HCT116 (cell line): Measurements from ENCODE around the gene AMY2A. TPM values are rescaled to one million over a fixed set of nuclear protein-coding genes. Genes with fewer than 3 reads are reported as not detected.
"Not testable (repeated sequence)": the region's sequence is repeated elsewhere in the genome, so short reads cannot be mapped to it uniquely, and the experiment has no call there.

ENCODE experiments used
- ATAC-seq: fragments of 200-7000 bp; cut with Tn5 transposase; 2 replicates; pipeline ENCODE4 v1.9.1; 2020; ENCODE audit warnings: mild to moderate bottlenecking, moderate library complexity
- Bru-seq: library from RNA; stranded (reverse); fragments of 400-500 nt; gene quantifications from one replicate; lab custom pipeline; 2021; lab: Mats Ljungman, UMichigan
- BruChase-seq, 2 experiments: library from RNA; stranded (reverse); fragments of 400-500 nt; gene quantifications; one replicate each; lab custom pipeline; 2021; lab: Mats Ljungman, UMichigan
- BruUV-seq: library from RNA; stranded (reverse); fragments of 400-500 nt; replicated peaks from 2 replicates; lab custom pipeline; 2021; lab: Mats Ljungman, UMichigan
- CTCF ChIA-PET: fragments of 300-600 bp; sonication (Branson Sonifier 250); formaldehyde crosslinking; loops from one replicate; lab custom pipeline; 2021; ENCODE audit warnings: antibody characterized with exemption; lab: Charles Lee
- POLR2A ChIA-PET: fragments of 300-600, 350-600 bp; sonication (Branson Sonifier 250); formaldehyde crosslinking; loops from one replicate; lab custom pipeline; 2021; ENCODE audit warnings: antibody characterized with exemption; lab: Charles Lee
- RAD21 ChIA-PET, 2 experiments: fragments of 300-600 bp; sonication (Branson Sonifier 250); formaldehyde crosslinking; loops; one replicate each; lab custom pipeline; 2023; ENCODE audit warnings: low total read pairs in 2 of 2; ENCODE audit not compliant: uncharacterized antibody in 2 of 2, unreplicated experiment in 2 of 2, low non-redundant PET in 1 of 2; lab: Charles Lee
- DNase-seq: peaks from one replicate; pipeline ENCODE4 v3.0.0-alpha.2; 2010; ENCODE audit warnings: low read depth, low spot score
- H2AFZ ChIP-seq: fragments of 200-600 bp; shearing (Covaris generic), sonication (generic); 2 replicates; pipeline ENCODE4 v1.6.1; 2017; ENCODE audit warnings: low read depth, mixed run types, mixed read lengths, antibody characterized with exemption, low read length; ENCODE audit not compliant: poor library complexity, severe bottlenecking
- H3K27ac ChIP-seq: 2 replicates; pipeline ENCODE4 v1.5.1; 2012; ENCODE audit warnings: low read depth, low read length
- H3K27me3 ChIP-seq: fragments of 200-600 bp; sonication (generic); 2 replicates; pipeline ENCODE4 v1.6.1; 2016; ENCODE audit warnings: mixed run types, low read length, mixed read lengths; ENCODE audit not compliant: insufficient read depth
- H3K36me3 ChIP-seq, 2 experiments: fragments of 200-500 bp in 1 of 2; fragments of 200-600 bp in 1 of 2; sonication (Bioruptor generic) in 1 of 2; sonication (generic) in 1 of 2; 2 replicates each; pipeline versions ENCODE4 v1.5.1 to v1.6.1; 2014 to 2016; ENCODE audit warnings: low read length in 2 of 2, inconsistent platforms in 1 of 2, mixed read lengths in 1 of 2, mixed run types in 1 of 2; ENCODE audit not compliant: insufficient read depth in 2 of 2, control insufficient read depth in 1 of 2
- H3K4me1 ChIP-seq, 2 experiments: fragments of 200-600 bp in 1 of 2; sonication (generic) in 1 of 2; 2 replicates each; pipeline versions ENCODE4 v1.5.1 to v1.6.1; 2012 to 2017; ENCODE audit warnings: low read length in 2 of 2, inconsistent platforms in 1 of 2, mild to moderate bottlenecking in 1 of 2, mixed read lengths in 1 of 2, mixed run types in 1 of 2, moderate library complexity in 1 of 2; ENCODE audit not compliant: insufficient read depth in 2 of 2, control insufficient read depth in 1 of 2
- H3K4me2 ChIP-seq: fragments of 200-600 bp; sonication (generic); 2 replicates; pipeline ENCODE4 v1.6.1; 2017; ENCODE audit warnings: mixed run types, low read length, mixed read lengths
- H3K4me3 ChIP-seq, 2 experiments: fragments of 200-600 bp in 1 of 2; sonication (generic) in 1 of 2; replicated peaks in 1 of 2; 2 replicates each; pipeline ENCODE4 v1.5.1; 2011 to 2016; ENCODE audit warnings: low read length in 2 of 2, control low read depth in 1 of 2, low read depth in 1 of 2, mild to moderate bottlenecking in 1 of 2, mixed read lengths in 1 of 2, mixed run types in 1 of 2
- H3K79me2 ChIP-seq: fragments of 200-600 bp; sonication (generic); 2 replicates; pipeline ENCODE4 v1.6.1; 2017; ENCODE audit warnings: mild to moderate bottlenecking, mixed run types, low read length, moderate library complexity, mixed read lengths; ENCODE audit not compliant: insufficient read depth
- H3K9ac ChIP-seq: fragments of 200-600 bp; sonication (generic); 2 replicates; pipeline ENCODE4 v1.6.1; 2016; ENCODE audit warnings: low read length, mixed read lengths
- H3K9me2 ChIP-seq: fragments of 200-600 bp; sonication (generic), shearing (Covaris generic); 2 replicates; pipeline ENCODE4 v1.6.1; 2017; ENCODE audit warnings: mixed run types, mild to moderate bottlenecking, moderate library complexity; ENCODE audit not compliant: insufficient read depth
- H3K9me3 ChIP-seq, 2 experiments: fragments of 200-500 bp in 1 of 2; fragments of 200-600 bp in 1 of 2; sonication (Bioruptor generic) in 1 of 2; sonication (generic) in 1 of 2; 2 replicates each; pipeline ENCODE4 v1.6.1; 2014 to 2017; ENCODE audit warnings: low read length in 2 of 2, mixed read lengths in 2 of 2, inconsistent platforms in 1 of 2, low read depth in 1 of 2, mild to moderate bottlenecking in 1 of 2, mixed run types in 1 of 2, moderate library complexity in 1 of 2; ENCODE audit not compliant: control insufficient read depth in 1 of 2, insufficient read depth in 1 of 2
- H4K20me1 ChIP-seq: fragments of 200-600 bp; sonication (generic), shearing (Covaris generic); 2 replicates; pipeline ENCODE4 v1.6.1; 2017; ENCODE audit warnings: mixed run types, mild to moderate bottlenecking, moderate library complexity; ENCODE audit not compliant: insufficient read depth
- ATF3 ChIP-seq: IDR thresholded peaks from 2 replicates; pipeline ENCODE4 v1.6.1; 2012
- CEBPB ChIP-seq: IDR thresholded peaks from 2 replicates; pipeline ENCODE4 v1.6.1; 2012; ENCODE audit warnings: low read depth
- CTCF ChIP-seq, 3 experiments: fragments of 200-600 bp in 1 of 3; sonication (generic) in 1 of 3; IDR thresholded peaks in 2 of 3; conservative IDR thresholded peaks in 1 of 3; 2 replicates each; pipeline ENCODE4 v1.5.1; 2012 to 2017; ENCODE audit warnings: low read depth in 2 of 3, low read length in 2 of 3, antibody characterized with exemption in 1 of 3, borderline replicate concordance in 1 of 3, control low read depth in 1 of 3, mild to moderate bottlenecking in 1 of 3, mixed read lengths in 1 of 3, mixed run types in 1 of 3, moderate library complexity in 1 of 3; ENCODE audit not compliant: insufficient read depth in 1 of 3
- EGR1 ChIP-seq: IDR thresholded peaks from 2 replicates; pipeline ENCODE4 v1.6.1; 2012; ENCODE audit warnings: low read depth
- JUND ChIP-seq: IDR thresholded peaks from 2 replicates; pipeline ENCODE4 v1.6.1; 2012
- RAD21 ChIP-seq: IDR thresholded peaks from 2 replicates; pipeline ENCODE4 v1.6.1; 2012; ENCODE audit warnings: low read depth, mild to moderate bottlenecking
- REST ChIP-seq: IDR thresholded peaks from 2 replicates; pipeline ENCODE4 v1.6.1; 2012; ENCODE audit warnings: low read depth
- SP1 ChIP-seq: IDR thresholded peaks from 2 replicates; pipeline ENCODE4 v1.6.1; 2012; ENCODE audit warnings: low read depth
- TCF7L2 ChIP-seq: IDR thresholded peaks from 2 replicates; pipeline ENCODE4 v1.7.0; 2011; ENCODE audit warnings: borderline replicate concordance, inconsistent platforms; ENCODE audit not compliant: insufficient read depth, insufficient read length; ENCODE audit errors: extremely low read depth
- YY1 ChIP-seq: IDR thresholded peaks from 2 replicates; pipeline ENCODE4 v1.6.1; 2011; ENCODE audit warnings: low read length, low read depth, moderate library complexity, mild to moderate bottlenecking; ENCODE audit not compliant: insufficient replicate concordance; ENCODE audit errors: extremely low read depth
- ZBTB33 ChIP-seq: IDR thresholded peaks from 2 replicates; pipeline ENCODE4 v1.6.1; 2011; ENCODE audit warnings: mild to moderate bottlenecking, low read length, moderate library complexity; ENCODE audit not compliant: insufficient replicate concordance; ENCODE audit errors: extremely low read depth
- intact Hi-C: fragments of 100-400 bp; cut with micrococcal nuclease; formaldehyde crosslinking; loops from 2 replicates; pipeline ENCODE4 v1.10.0; 2022
- long read RNA-seq: library from polyadenylated mRNA; unstranded; transcript quantifications from one replicate; pipeline ENCODE4 v2.0.0, GENCODE V29; 2021; ENCODE audit not compliant: unreplicated experiment
- polyA plus RNA-seq: library from polyadenylated mRNA; unstranded; fragments of >200 nt; gene quantifications from 2 replicates; pipeline ENCODE4 v1.2.1, GENCODE V29; 2012; ENCODE audit warnings: missing spikeins
- total RNA-seq: library from RNA; stranded (reverse); gene quantifications from one replicate; pipeline ENCODE4 v1.2.1, GENCODE V29; 2021; ENCODE audit not compliant: unreplicated experiment

Gene AMY2A
- 0.42 TPM for total RNA-seq
- polyA plus RNA-seq: not detected in 2 replicates
- not detected for Bru-seq, nascent RNA
- BruChase-seq, experiment 1, labeled RNA remaining after a 6-hour chase: percentile 4 among the genes with signal in this experiment
- not detected for BruChase-seq, experiment 2, labeled RNA remaining after a 2-hour chase
- long read RNA-seq: 0 reads

- H3K4me1 ChIP-seq, BruUV-seq, H3K9me3 ChIP-seq, RAD21 ChIA-PET, H3K27me3 ChIP-seq, H3K36me3 ChIP-seq, H3K9ac ChIP-seq, H4K20me1 ChIP-seq, intact Hi-C loops, H3K79me2 ChIP-seq, H3K27ac ChIP-seq, H2AFZ ChIP-seq, H3K4me3 ChIP-seq, ATAC-seq, DNase-seq, CTCF ChIA-PET, POLR2A ChIA-PET, H3K4me2 ChIP-seq, H3K9me2 ChIP-seq: not testable (repeated sequence)
Observed at GRCh38 chr1:103616994-103617477, at the start of gene AMY2A. TSS of gene AMY2A (plus strand) at chr1:103617427. CDS start at chr1:103617441, 14 bp downstream.

GRCh38 chr1:103569493-103569892 lies 47.7 kb upstream of the AMY2A start:
- no TSS peak for BruUV-seq

More at GRCh38 chr1:103569493-103569892, 47.7 kb upstream of the AMY2A start:
- intact Hi-C loops: no loop called here
- H4K20me1 ChIP-seq: no peaks in the 10 kb centered on the region
- H3K9me3 ChIP-seq: no peaks in the 10 kb centered on the region
- no peaks in the 10 kb centered on the region for H3K27me3 ChIP-seq
- no peaks in the 10 kb centered on the region for H3K79me2 ChIP-seq
- H3K4me3 ChIP-seq: no peak overlapping the region
- H3K4me2 ChIP-seq: no peak overlapping the region
- POLR2A ChIA-PET: no interaction called here
- H3K36me3 ChIP-seq: no peaks in the 10 kb centered on the region
- H3K27ac ChIP-seq: no peak overlapping the region
- CTCF ChIA-PET: no interaction called here
- RAD21 ChIA-PET: no interaction called here
- H2AFZ ChIP-seq: no peak overlapping the region
- no peaks in the 10 kb centered on the region for H3K4me1 ChIP-seq
- no peak for TF ChIP-seq EGR1
- no peak for TF ChIP-seq TCF7L2
- no peak for TF ChIP-seq JUND
- TF ChIP-seq SP1: no peak
- no peak for TF ChIP-seq CEBPB
- no peak for TF ChIP-seq RAD21
- no peak for TF ChIP-seq ATF3
- TF ChIP-seq REST: no peak
- TF ChIP-seq CTCF (IDR thresholded peaks at IDR 0.05 in 2 of 3, conservative IDR thresholded peaks at IDR 0.05 in 1 of 3; ENCODE audit: borderline replicate concordance in 1 of 3, insufficient read depth in 1 of 3, low read depth in 2 of 3, low read length in 2 of 3): no peak
- no peak for TF ChIP-seq YY1
- no peak for TF ChIP-seq ZBTB33
- DNase-seq (no peak), ATAC-seq (no peak)
- no peaks in the 10 kb centered on the region for H3K9me2 ChIP-seq
- no peak overlapping the region for H3K9ac ChIP-seq
